HepG2 (cell line): Measurements from ENCODE around the gene MAP3K3. TPM values are rescaled to one million over a fixed set of nuclear protein-coding genes. Genes with fewer than 3 reads are reported as not detected.

Experiments used
- ATAC-seq: fragments of 200-7000 bp; cut with Tn5 transposase; 3 replicates; pipeline ENCODE4 v1.9.1; 2020; ENCODE audit warnings: mild to moderate bottlenecking, moderate library complexity
- BruUV-seq: library from RNA; stranded (reverse); fragments of 400-500 nt; replicated peaks from 2 replicates; lab custom pipeline; 2021; lab: Mats Ljungman, UMichigan
- CTCF ChIA-PET: fragments of 300-600 bp; formaldehyde crosslinking; extraction: SDS; loops from one replicate; lab custom pipeline; 2021; ENCODE audit warnings: low total read pairs, inconsistent platforms, low intra/inter-chr PET ratio; lab: Yijun Ruan, JAX
- POLR2A ChIA-PET: fragments of 350-600 bp; sonication (Branson Sonifier 250); formaldehyde crosslinking; loops from one replicate; lab custom pipeline; 2020; ENCODE audit warnings: antibody characterized with exemption, inconsistent platforms; lab: Yijun Ruan, JAX
- DNase-seq: peaks from one replicate; pipeline ENCODE4 v3.0.0-alpha.2; 2015; ENCODE audit warnings: low spot score
- FAIRE-seq: peaks from 3 replicates; lab custom pipeline; 2011; peaks lifted over from hg19 to GRCh38; lab: Jason Lieb, UNC
- H2AFZ ChIP-seq: one replicate; pipeline ENCODE4 v1.6.1; 2011; ENCODE audit warnings: low read length, inconsistent platforms
- H3K27ac ChIP-seq: fragments of 300-600 bp; 3 replicates; pipeline ENCODE4 v1.8.0; 2011; ENCODE audit warnings: mixed run types, mild to moderate bottlenecking, mixed read lengths, low read length, inconsistent platforms; ENCODE audit not compliant: insufficient read depth; ENCODE audit errors: extremely low read length
- H3K27me3 ChIP-seq, 2 experiments: fragments of 200-600 bp in 1 of 2; 2 replicates in 1 of 2; 3 replicates in 1 of 2; pipeline versions ENCODE4 v1.6.0 to v1.8.0; 2011; ENCODE audit warnings: low read length in 2 of 2, mild to moderate bottlenecking in 2 of 2, moderate library complexity in 2 of 2, inconsistent platforms in 1 of 2; ENCODE audit not compliant: insufficient read depth in 2 of 2, control insufficient read depth in 1 of 2
- H3K36me3 ChIP-seq, 2 experiments: fragments of 200-600 bp in 1 of 2; replicated peaks in 1 of 2; 2 replicates in 1 of 2; 3 replicates in 1 of 2; pipeline versions ENCODE4 v1.5.1 to v1.8.0; 2011; ENCODE audit warnings: low read length in 2 of 2, inconsistent platforms in 1 of 2; ENCODE audit not compliant: insufficient read depth in 2 of 2, control insufficient read depth in 1 of 2
- H3K4me1 ChIP-seq: 2 replicates; pipeline ENCODE4 v1.5.1; 2012; ENCODE audit warnings: low read length, inconsistent platforms; ENCODE audit not compliant: insufficient read depth
- H3K4me2 ChIP-seq: 2 replicates; pipeline ENCODE4 v1.6.0; 2011; ENCODE audit warnings: low read depth, low read length, inconsistent platforms
- H3K4me3 ChIP-seq, 3 experiments: fragments of 200-600 bp in 1 of 3; sonication (generic), shearing (Covaris generic) in 1 of 3; replicated peaks in 1 of 3; 2 replicates each; pipeline ENCODE4 v1.5.1; 2011 to 2016; ENCODE audit warnings: low read length in 3 of 3, inconsistent platforms in 2 of 3, low read depth in 2 of 3, mild to moderate bottlenecking in 2 of 3, control low read depth in 1 of 3, mixed read lengths in 1 of 3; ENCODE audit not compliant: insufficient read depth in 1 of 3
- H3K79me2 ChIP-seq: one replicate; pipeline ENCODE4 v1.6.1; 2011; ENCODE audit warnings: low read length, inconsistent platforms; ENCODE audit not compliant: insufficient read depth
- H3K9ac ChIP-seq: 2 replicates; pipeline ENCODE4 v1.6.0; 2011; ENCODE audit warnings: mild to moderate bottlenecking, low read depth, low read length, inconsistent platforms; ENCODE audit not compliant: insufficient read depth
- H3K9me3 ChIP-seq: 2 replicates; pipeline ENCODE4 v1.5.1; 2012; ENCODE audit warnings: mild to moderate bottlenecking, low read length
- H4K20me1 ChIP-seq: 2 replicates; pipeline ENCODE4 v1.6.0; 2011; ENCODE audit warnings: inconsistent platforms, mild to moderate bottlenecking, low read length, moderate library complexity; ENCODE audit not compliant: insufficient read depth
- ATRX ChIP-seq: sonication (generic); formaldehyde crosslinking; IDR thresholded peaks from 2 replicates; pipeline ENCODE4 v1.4.0; 2020; ENCODE audit warnings: missing genetic modification reagents, borderline replicate concordance
- CENPX ChIP-seq: sonication (generic); formaldehyde crosslinking; IDR thresholded peaks from 2 replicates; pipeline ENCODE4 v1.9.0; 2021; ENCODE audit warnings: mild to moderate bottlenecking, missing genetic modification reagents, moderate library complexity
- IKZF4 ChIP-seq: sonication (generic); formaldehyde crosslinking; IDR thresholded peaks from 2 replicates; pipeline ENCODE4 v1.5.1; 2020; ENCODE audit warnings: borderline replicate concordance, mild to moderate bottlenecking, low read depth, missing genetic modification reagents; ENCODE audit errors: not compliant biosample characterization
- IRF1 ChIP-seq: sonication (generic); formaldehyde crosslinking; IDR thresholded peaks from 2 replicates; pipeline ENCODE4 v1.4.0; 2020; ENCODE audit warnings: low read depth, mild to moderate bottlenecking, missing genetic modification reagents
- NFRKB ChIP-seq: fragments of 450-650 bp; IDR thresholded peaks from 2 replicates; pipeline ENCODE4 v1.6.1; 2017
- PRMT3 ChIP-seq: sonication (generic); formaldehyde crosslinking; IDR thresholded peaks from 2 replicates; pipeline ENCODE4 v1.8.1; 2022; ENCODE audit warnings: low read depth, mild to moderate bottlenecking, moderate library complexity, missing genetic modification reagents, borderline replicate concordance
- ZFY ChIP-seq: sonication (generic); formaldehyde crosslinking; IDR thresholded peaks from 2 replicates; pipeline ENCODE4 v1.4.0; 2020; ENCODE audit warnings: missing genetic modification reagents
- ZNF251 ChIP-seq: sonication (generic); formaldehyde crosslinking; IDR thresholded peaks from 2 replicates; pipeline ENCODE4 v1.9.0; 2021; ENCODE audit warnings: mild to moderate bottlenecking, missing genetic modification reagents
- ZNF646 ChIP-seq: sonication (generic); formaldehyde crosslinking; IDR thresholded peaks from 2 replicates; pipeline ENCODE4 v1.9.0; 2021; ENCODE audit warnings: mild to moderate bottlenecking, missing genetic modification reagents
- WGBS: methylation state at CpG from one replicate; pipeline ENCODE4 v1.1.6; 2017; ENCODE audit warnings: low lambda C conversion rate; 5-methylcytosine and 5-hydroxymethylcytosine counted together
- in situ Hi-C: cut with HindIII; loops from 2 replicates; pipeline ENCODE4 v1.10.0; 2017; ENCODE audit warnings: low pct_unique_long_range_greater_than_20kb; ENCODE audit not compliant: extremely low pct_ligation_motif_present
- intact Hi-C: fragments of 100-400 bp; cut with micrococcal nuclease; formaldehyde crosslinking; loops from one replicate; pipeline ENCODE4 v1.10.0; 2022; ENCODE audit not compliant: unreplicated experiment
- polyA plus RNA-seq, 8 experiments: library from polyadenylated mRNA; depleted of rRNA in 3 of 8; stranded (reverse) in 7 of 8; unstranded in 1 of 8; fragments of >200 nt; fragmentation: Illumina TruSeq in 4 of 8; extraction: Trizol in 4 of 8; gene quantifications; 2 replicates each; pipeline versions ENCODE4 v1.2.1 to v1.2.3, GENCODE V29; 2011 to 2016; ENCODE audit warnings: low read depth in 4 of 8, missing spikeins in 1 of 8, mixed read lengths in 1 of 8; ENCODE audit not compliant: insufficient read depth in 1 of 8
- total RNA-seq, 5 experiments: library from RNA; depleted of rRNA; stranded (reverse); fragments of >200 nt; fragmentation: Illumina TruSeq; extraction: Trizol; gene quantifications; 2 replicates each; pipeline ENCODE4 v1.2.3, GENCODE V29; 2016; ENCODE audit warnings: low read depth in 1 of 5

The MAP3K3 gene
- total and polyA plus RNA-seq, 2 of the 13 experiments (the other 11 are each of a cell fraction or from before 2014, with no cell fraction given) = 17.7 to 21.8 TPM

GRCh38 chr17:63681530-63681929, 59.3 kb downstream of the MAP3K3 start:
- intact Hi-C loops (no loop called here), in situ Hi-C loops (no loop called here)
- Histone ChIP-seq H2AFZ (no peak overlapping the region), H3K27ac (no peak overlapping the region), H3K4me1 (peaks cover 5% of the 10 kb centered on the region), H3K9me3 (no peaks in the 10 kb centered on the region), H4K20me1 (no peaks in the 10 kb centered on the region), H3K9ac (no peak overlapping the region), H3K27me3 (no peaks in the 10 kb centered on the region), H3K36me3 (peaks cover 21 to 51% of the 10 kb centered on the region in 2 experiments; a peak in 4 of 5 replicates), H3K4me2 (no peak overlapping the region), H3K4me3 (no peak overlapping the region), H3K79me2 (no peaks in the 10 kb centered on the region)
- 87% methylated on average over 8 of the region's 8 CpGs for WGBS
- ATAC-seq (no peak), FAIRE-seq (no peak), DNase-seq (no peak)
- BruUV-seq = no TSS peak
- ChIA-PET CTCF (no interaction called here), POLR2A (no interaction called here)
- TF ChIP-seq ATRX (CRISPR knock-in tag) (no peak), ZFY (CRISPR knock-in tag) (no peak), ZNF646 (CRISPR knock-in tag) (no peak), IKZF4 (CRISPR knock-in tag) (no peak), ZNF251 (CRISPR knock-in tag) (no peak), PRMT3 (CRISPR knock-in tag) (no peak), IRF1 (CRISPR knock-in tag) (no peak), CENPX (CRISPR knock-in tag) (no peak), NFRKB (no peak)
